AG08396 (cell line): ENCODE results near the gene STUB1.

ENCODE experiments used
- DNase-seq: peaks from one replicate; pipeline ENCODE4 v3.0.0; 2012; ENCODE audit warnings: low spot score, mixed read lengths

The STUB1 gene

GRCh38 chr16:679814-680624 lies at the start of gene STUB1:
STUB1 (plus strand) TSS chr16:680410; CDS start chr16:680526, 116 bp downstream.
- peak; percentile 94 for DNase-seq

GRCh38 chr16:630815-631405 lies 49.3 kb upstream of the STUB1 start, which contains the start of gene WFIKKN1:
WFIKKN1 (plus strand) TSS chr16:630985; CDS start chr16:631254, 269 bp downstream.
- DNase-seq = no peak

GRCh38 chr16:631808-632358 lies 48.3 kb upstream of the STUB1 start:
- no peak for DNase-seq

- DNase-seq = no peak
Measured at GRCh38 chr16:632486-633335, 47.5 kb upstream of the STUB1 start.

- no peak for DNase-seq
Measured at GRCh38 chr16:633336-634050, 46.7 kb upstream of the STUB1 start.

- DNase-seq = no peak
Measured at GRCh38 chr16:634051-634670, 46.0 kb upstream of the STUB1 start.

- DNase-seq = no peak
Measured at GRCh38 chr16:634996-635395, 45.2 kb upstream of the STUB1 start.

GRCh38 chr16:635573-636205 lies 44.5 kb upstream of the STUB1 start:
- no peak for DNase-seq

GRCh38 chr16:636206-637080 lies 43.8 kb upstream of the STUB1 start, which contains the start of gene METTL26:
METTL26 (minus strand) TSS chr16:636305; CDS start chr16:636290, 15 bp downstream.
- peak; percentile 96 for DNase-seq

GRCh38 chr16:637081-638018 lies 42.9 kb upstream of the STUB1 start:
- peak; percentile 100 for DNase-seq

GRCh38 chr16:638034-638543 lies 42.1 kb upstream of the STUB1 start:
- no peak for DNase-seq

GRCh38 chr16:638836-639235 lies 41.4 kb upstream of the STUB1 start:
- DNase-seq = no peak

- no peak for DNase-seq
Measured at GRCh38 chr16:640614-641013, 39.6 kb upstream of the STUB1 start.

- DNase-seq = peak; percentile 94
Measured at GRCh38 chr16:641326-642188, 38.7 kb upstream of the STUB1 start, which contains the start of gene MCRIP2. MCRIP2 (plus strand) TSS chr16:641828; CDS start chr16:641992, 164 bp downstream.

- peak; percentile 55 for DNase-seq
Measured at GRCh38 chr16:642189-643049, 37.8 kb upstream of the STUB1 start.

- DNase-seq = no peak
Measured at GRCh38 chr16:643050-643368, 37.2 kb upstream of the STUB1 start.
